ENCODE results near the gene TMEM33. TPM values are rescaled to one million over a fixed set of nuclear protein-coding genes. Genes with fewer than 3 reads are reported as not detected.

The TMEM33 gene
- polyA plus RNA-seq, 3 donors: 21.7 to 61.6 (median 60.7) TPM

GRCh38 chr4:41985151-41985550, 49.9 kb downstream of the TMEM33 start:
- no peak for DNase-seq
- Mint-ChIP-seq H3K9me3 (peaks cover 0 to 7% (median 2%) of the 10 kb centered on the region in 7 donors), H3K27ac (no peak overlapping the region), H3K4me1 (peaks cover 6% of the 10 kb centered on the region), H3K27me3 (ENCODE audit: low read depth in 3 of 3) (peaks cover 0 to 1% (median 0%) of the 10 kb centered on the region in 3 donors), H3K4me3 (no peak overlapping the region), H3K36me3 (no peaks in the 10 kb centered on the region)
- H3K79me2 ChIP-seq (ENCODE audit: insufficient read depth, low read length): no peaks in the 10 kb centered on the region
- no peak overlapping the region for H3K9ac ChIP-seq (ENCODE audit: insufficient read depth, low read length, poor library complexity, severe bottlenecking)
- TF ChIP-seq CTCF (IDR thresholded peaks at IDR 0.05): no peak
- no peak overlapping the region for H3K4me3 ChIP-seq (replicated peaks in 1 of 3; ENCODE audit: low read depth in 2 of 3, low read length in 3 of 3)
- peaks cover 4 to 7% of the 10 kb centered on the region in 2 donors for H3K9me3 ChIP-seq (replicated peaks in 1 of 2; ENCODE audit: control insufficient read depth in 1 of 2, insufficient read depth in 1 of 2, low read length in 2 of 2)
- peaks cover 6% of the 10 kb centered on the region in 2 donors for H3K4me1 ChIP-seq (ENCODE audit: control insufficient read depth in 1 of 2, insufficient read depth in 2 of 2, low read length in 2 of 2)
- no peak overlapping the region for H2AFZ ChIP-seq (ENCODE audit: insufficient read depth, low read depth, low read length, poor library complexity, severe bottlenecking)
- intact Hi-C loops (cut with micrococcal nuclease): no loop called here
- H3K27me3 ChIP-seq (ENCODE audit: control insufficient read depth in 2 of 2, insufficient read depth in 2 of 2, low read length in 2 of 2): no peaks in the 10 kb centered on the region
- H3K4me2 ChIP-seq (replicated peaks; ENCODE audit: extremely low read depth, low read length, poor library complexity, severe bottlenecking): no peak overlapping the region
- H3K36me3 ChIP-seq (replicated peaks in 1 of 2; ENCODE audit: control insufficient read depth in 1 of 2, insufficient read depth in 2 of 2, low read length in 2 of 2): no peaks in the 10 kb centered on the region
- WGBS (ENCODE audit: insufficient coverage): no CpG with 5 or more reads among the region's 1 CpG
- no peak overlapping the region for H3K27ac ChIP-seq (ENCODE audit: low read depth in 1 of 2, low read length in 2 of 2)
- H4K20me1 ChIP-seq (ENCODE audit: insufficient read depth, low read length): no peaks in the 10 kb centered on the region

GRCh38 chr4:41989994-41990364, 54.8 kb downstream of the TMEM33 start:
- Mint-ChIP-seq H3K4me3 (peak overlapping the region; percentile 82 to 94), H3K4me1 (peaks cover 22% of the 10 kb centered on the region), H3K9me3 (no peaks in the 10 kb centered on the region), H3K36me3 (no peaks in the 10 kb centered on the region), H3K27me3 (ENCODE audit: low read depth in 3 of 3) (no peaks in the 10 kb centered on the region), H3K27ac (peak overlapping the region; percentile 90 to 99 (median 94))
- WGBS (ENCODE audit: insufficient coverage): 1% methylated on average over 10 of the region's 12 CpGs
- peaks cover 28% of the 10 kb centered on the region for H3K79me2 ChIP-seq (ENCODE audit: insufficient read depth, low read length)
- intact Hi-C loops (cut with micrococcal nuclease): loop anchor here (5.0 to 10.0 kb wide), 2 partner anchors 53 to 55 kb away; partner anchors contain the start of gene TMEM33 (in 2 of the 2)
- peak overlapping the region; percentile 87 for H3K9ac ChIP-seq (ENCODE audit: insufficient read depth, low read length, poor library complexity, severe bottlenecking)
- peak overlapping the region; percentile 58 to 93 (median 85) for H3K4me3 ChIP-seq (replicated peaks in 1 of 3; ENCODE audit: low read depth in 2 of 3, low read length in 3 of 3)
- H3K4me1 ChIP-seq (ENCODE audit: control insufficient read depth in 1 of 2, insufficient read depth in 2 of 2, low read length in 2 of 2): peaks cover 16 to 17% of the 10 kb centered on the region in 2 donors
- H3K27me3 ChIP-seq (ENCODE audit: control insufficient read depth in 2 of 2, insufficient read depth in 2 of 2, low read length in 2 of 2): no peaks in the 10 kb centered on the region
- no peaks in the 10 kb centered on the region for H3K36me3 ChIP-seq (replicated peaks in 1 of 2; ENCODE audit: control insufficient read depth in 1 of 2, insufficient read depth in 2 of 2, low read length in 2 of 2)
- peak overlapping the region; percentile 95 for H2AFZ ChIP-seq (ENCODE audit: insufficient read depth, low read depth, low read length, poor library complexity, severe bottlenecking)
- H3K4me2 ChIP-seq (replicated peaks; ENCODE audit: extremely low read depth, low read length, poor library complexity, severe bottlenecking): peak overlapping the region; percentile 84
- H3K9me3 ChIP-seq (replicated peaks in 1 of 2; ENCODE audit: control insufficient read depth in 1 of 2, insufficient read depth in 1 of 2, low read length in 2 of 2): no peaks in the 10 kb centered on the region
- H3K27ac ChIP-seq (ENCODE audit: low read depth in 1 of 2, low read length in 2 of 2): peak overlapping the region in 1 of 2 donors; percentile 90
- DNase-seq: no peak
- TF ChIP-seq CTCF (IDR thresholded peaks at IDR 0.05): no peak
- no peaks in the 10 kb centered on the region for H4K20me1 ChIP-seq (ENCODE audit: insufficient read depth, low read length)
